GM19035 (cell line): ENCODE results near the gene CDC14A.

Experiments
- ATAC-seq: cut with Tn5 transposase; IDR thresholded peaks from one replicate; pipeline ENCODE4 v1.9.1; 2021; ENCODE audit not compliant: unreplicated experiment

The CDC14A gene

GRCh38 chr1:100482167-100482566 lies 129.9 kb downstream of the CDC14A start:
- ATAC-seq = no peak

- no peak for ATAC-seq
These were observed 130.4 kb downstream of the CDC14A start for GRCh38 chr1:100482748-100483147.

DNA sequence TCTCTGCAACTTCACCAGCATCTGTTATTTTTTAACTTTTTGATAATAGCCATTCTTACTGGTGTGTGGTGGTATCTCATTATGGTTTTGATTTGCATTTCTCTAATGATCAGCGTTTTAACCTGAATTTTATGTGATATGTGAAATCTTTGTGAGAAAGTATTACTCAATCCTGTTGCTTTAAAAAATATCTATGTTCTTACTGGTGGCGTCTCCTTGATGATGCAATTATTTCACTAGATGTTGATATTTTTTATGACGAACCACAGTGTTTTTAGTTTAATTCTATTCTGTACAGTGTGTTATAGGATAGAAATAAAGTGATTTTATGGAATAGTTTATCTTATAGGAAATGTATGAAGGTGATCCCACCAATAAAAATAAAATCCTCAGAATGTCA lies 130.9 kb downstream of the CDC14A start:
- ATAC-seq = no peak

DNA sequence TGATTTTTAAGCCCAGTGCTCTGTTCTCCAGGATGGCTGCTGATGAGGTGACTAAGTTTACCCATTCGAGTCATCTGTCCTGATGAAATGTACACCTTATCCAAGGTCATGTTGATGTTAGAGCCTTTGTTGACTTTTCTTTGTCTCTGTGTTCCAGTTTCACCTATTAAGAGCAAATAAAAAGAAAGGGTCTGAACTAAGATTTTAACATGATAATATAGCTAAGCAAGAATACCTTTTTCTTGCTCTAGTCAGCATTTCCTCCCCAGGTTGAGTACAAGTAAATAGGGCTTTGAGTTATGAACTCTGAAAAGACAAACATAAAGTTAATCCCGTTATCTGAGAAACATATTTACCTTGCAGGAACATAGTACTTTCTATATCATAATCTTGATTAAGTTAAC lies 133.6 kb downstream of the CDC14A start:
- no peak for ATAC-seq

DNA sequence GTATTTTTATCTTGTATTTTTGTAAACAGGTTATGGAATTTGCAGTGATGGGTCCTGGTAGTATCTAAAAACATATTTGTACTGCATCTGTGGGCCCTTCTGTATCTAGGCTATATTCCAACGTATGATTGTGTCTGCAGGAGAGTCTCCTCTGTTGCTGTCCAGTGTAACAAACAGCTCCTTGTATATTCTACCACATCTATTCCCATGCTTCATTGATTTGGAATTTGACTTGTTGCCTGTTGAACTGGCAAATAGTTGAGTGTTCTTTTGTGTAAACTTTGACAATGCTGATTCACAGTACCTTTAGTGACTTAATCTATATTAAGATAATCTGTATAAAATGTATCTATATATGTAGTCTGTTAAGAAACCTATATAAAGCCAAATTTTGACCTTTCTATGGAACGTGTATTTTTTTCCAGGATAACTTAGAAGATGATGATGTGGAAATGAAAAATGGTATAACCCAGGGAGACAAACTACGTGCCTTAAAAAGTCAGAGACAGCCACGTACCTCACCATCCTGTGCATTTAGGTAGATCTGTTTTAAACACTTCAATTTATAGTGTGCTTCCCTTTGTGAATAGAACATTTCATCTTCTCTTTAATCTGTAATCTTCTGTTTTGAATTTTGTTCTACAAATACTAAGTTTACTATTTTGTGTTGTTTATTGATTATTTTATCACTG lies 142.2 kb downstream of the CDC14A start:
- ATAC-seq = no peak

DNA sequence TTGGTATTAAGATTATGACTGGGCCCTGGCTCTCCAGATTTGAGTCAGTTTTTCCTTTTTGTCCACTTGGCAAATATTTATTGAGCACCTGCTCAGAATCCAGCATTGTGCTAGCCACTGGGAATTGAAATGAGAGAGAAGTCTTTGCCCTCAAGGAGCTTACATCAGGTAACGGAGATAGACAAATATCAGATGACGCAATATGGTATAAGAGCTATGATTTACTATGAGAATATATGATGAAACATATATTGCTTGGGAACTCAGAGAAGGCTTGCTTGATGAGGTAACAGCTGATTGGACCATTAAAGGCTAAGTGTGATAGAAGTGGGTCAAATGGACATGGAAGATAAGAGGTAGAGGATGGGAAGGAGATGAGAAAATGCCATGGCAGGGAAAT lies 144.6 kb downstream of the CDC14A start:
- ATAC-seq = no peak

DNA sequence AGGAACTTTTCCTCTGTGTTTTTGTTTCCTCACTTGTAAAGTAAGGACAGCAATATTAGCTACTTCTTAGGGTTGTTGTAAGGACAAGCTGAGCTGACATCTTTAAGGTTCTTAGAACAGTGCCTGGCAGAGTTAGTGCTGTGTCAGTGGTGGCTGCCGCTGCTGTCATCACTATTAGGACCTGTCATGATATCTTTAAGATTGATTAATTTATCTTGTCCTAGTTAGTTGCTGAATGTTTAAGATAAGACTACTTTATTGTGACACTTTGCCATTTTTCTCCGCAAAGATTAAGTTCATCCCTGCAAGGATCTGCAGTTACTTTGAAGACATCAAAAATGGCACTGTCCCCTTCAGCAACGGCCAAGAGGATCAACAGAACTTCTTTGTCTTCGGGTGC lies 145.5 kb downstream of the CDC14A start:
- no peak for ATAC-seq

GRCh38 chr1:100499194-100499811 lies 147.0 kb downstream of the CDC14A start:
- no peak for ATAC-seq

GRCh38 chr1:100502052-100502792 lies 149.9 kb downstream of the CDC14A start:
- ATAC-seq = no peak

- ATAC-seq = no peak
These were observed 153.9 kb downstream of the CDC14A start for GRCh38 chr1:100506217-100506616.

- no peak for ATAC-seq
These were observed 158.1 kb downstream of the CDC14A start for GRCh38 chr1:100510451-100510850.

GRCh38 chr1:100511058-100511457 lies 158.8 kb downstream of the CDC14A start:
- no peak for ATAC-seq

- no peak for ATAC-seq
These were observed 159.5 kb downstream of the CDC14A start for GRCh38 chr1:100511773-100512172.

DNA sequence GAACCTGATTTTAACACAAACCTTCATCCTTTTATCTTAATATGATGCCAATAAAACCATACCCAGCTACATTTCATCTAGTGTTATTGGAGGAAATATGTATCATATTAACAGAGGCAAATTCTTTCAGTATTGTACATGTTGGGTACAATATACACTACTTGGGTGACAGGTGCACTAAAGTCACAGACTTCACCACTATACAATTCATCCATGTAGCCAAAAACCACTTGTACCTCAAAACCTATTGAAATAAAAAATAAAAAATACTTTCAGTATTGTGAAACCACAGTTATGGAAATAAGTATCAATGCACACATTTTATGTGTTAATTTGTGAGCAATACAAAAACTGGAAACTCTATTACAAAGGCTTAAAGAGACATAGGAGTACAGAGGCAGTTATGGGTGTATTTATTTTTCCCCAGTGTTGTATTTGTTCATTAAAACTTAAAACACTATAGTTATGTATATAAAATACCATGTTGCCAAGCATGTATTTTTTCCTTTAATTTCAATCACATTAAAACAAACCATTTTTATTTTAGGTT lies 160.6 kb downstream of the CDC14A start:
- no peak for ATAC-seq

- no peak for ATAC-seq
These were observed 164.6 kb downstream of the CDC14A start for GRCh38 chr1:100516857-100517256.

- ATAC-seq = no peak
These were observed 165.2 kb downstream of the CDC14A start for GRCh38 chr1:100517515-100517914.

GRCh38 chr1:100518023-100518422 lies 165.7 kb downstream of the CDC14A start:
- no peak for ATAC-seq

- ATAC-seq = peak; percentile 85
These were observed 170.8 kb downstream of the CDC14A start for GRCh38 chr1:100523038-100523652.

- no peak for ATAC-seq
These were observed 172.0 kb downstream of the CDC14A start for GRCh38 chr1:100524355-100524754.

GRCh38 chr1:100526894-100527293 lies 174.6 kb downstream of the CDC14A start:
- no peak for ATAC-seq

DNA sequence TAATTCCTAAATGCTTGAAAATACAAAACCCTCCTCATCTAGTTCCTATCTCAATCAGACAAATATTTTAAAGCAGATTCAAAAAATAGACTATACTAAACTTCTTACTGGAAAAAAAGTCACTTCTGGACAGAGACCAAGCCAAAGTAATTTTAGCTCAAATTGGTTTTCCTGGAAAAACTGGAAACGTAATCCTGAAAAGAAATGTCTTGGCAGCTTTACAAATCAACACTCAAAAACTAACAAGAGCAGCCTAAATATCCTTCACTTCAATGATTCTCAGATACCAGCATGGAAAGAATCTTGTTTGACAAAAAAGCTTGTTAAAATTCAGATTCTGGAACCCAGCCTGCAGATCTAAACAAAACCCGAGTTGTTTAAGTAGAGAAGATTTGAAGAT lies 176.6 kb downstream of the CDC14A start:
- ATAC-seq = no peak
